HepG2 (cell line): ENCODE results near the gene BAHD1. TPM values are rescaled to one million over a fixed set of nuclear protein-coding genes. Genes with fewer than 3 reads are reported as not detected.

Experiments used
- FOXJ3 ChIP-seq: sonication (generic); formaldehyde crosslinking; IDR thresholded peaks from 2 replicates; pipeline ENCODE4 v1.4.0; 2020; ENCODE audit warnings: missing genetic modification reagents, mild to moderate bottlenecking, borderline replicate concordance
- HHEX ChIP-seq: IDR thresholded peaks from 2 replicates; pipeline ENCODE4 v1.6.1; 2016; ENCODE audit warnings: control low read depth
- HMG20A ChIP-seq: IDR thresholded peaks from 2 replicates; pipeline ENCODE4 v1.6.1; 2016; ENCODE audit warnings: borderline replicate concordance
- HOMEZ ChIP-seq: IDR thresholded peaks from 2 replicates; pipeline ENCODE4 v1.6.1; 2016; ENCODE audit warnings: low read depth
- MEIS1 ChIP-seq: sonication (generic); formaldehyde crosslinking; IDR thresholded peaks from 2 replicates; pipeline ENCODE4 v1.9.0; 2021; ENCODE audit warnings: mild to moderate bottlenecking, missing genetic modification reagents, moderate library complexity, borderline replicate concordance
- MIER2 ChIP-seq: IDR thresholded peaks from 2 replicates; pipeline ENCODE4 v1.6.1; 2016; ENCODE audit warnings: missing biosample characterization, missing genetic modification reagents
- PRDM4 ChIP-seq: sonication (generic); formaldehyde crosslinking; IDR thresholded peaks from 2 replicates; pipeline ENCODE4 v1.9.0; 2021; ENCODE audit warnings: missing genetic modification reagents, borderline replicate concordance
- SNAPC5 ChIP-seq: sonication (generic); formaldehyde crosslinking; IDR thresholded peaks from 2 replicates; pipeline ENCODE4 v1.8.1; 2023; ENCODE audit warnings: mild to moderate bottlenecking, missing genetic modification reagents, borderline replicate concordance
- TCF7L2 ChIP-seq: IDR thresholded peaks from 2 replicates; pipeline ENCODE4 v1.6.1; 2011; ENCODE audit warnings: mild to moderate bottlenecking, low read depth, low read length, moderate library complexity
- TFDP1 ChIP-seq: IDR thresholded peaks from 2 replicates; pipeline ENCODE4 v1.6.1; 2016; ENCODE audit warnings: missing compliant biosample characterization, missing genetic modification reagents, borderline replicate concordance
- TFDP2 ChIP-seq: sonication (generic); formaldehyde crosslinking; IDR thresholded peaks from 2 replicates; pipeline ENCODE4 v1.4.0; 2020; ENCODE audit warnings: missing genetic modification reagents
- ZEB1 ChIP-seq: IDR thresholded peaks from 2 replicates; pipeline ENCODE4 v1.6.1; 2012; ENCODE audit warnings: mild to moderate bottlenecking, low read depth, inconsistent platforms; ENCODE audit not compliant: insufficient replicate concordance
- ZFP37 ChIP-seq: sonication (generic); formaldehyde crosslinking; IDR thresholded peaks from 2 replicates; pipeline ENCODE4 v1.4.0; 2020; ENCODE audit warnings: missing genetic modification reagents, borderline replicate concordance
- ZNF547 ChIP-seq: sonication (generic); formaldehyde crosslinking; IDR thresholded peaks from 2 replicates; pipeline ENCODE4 v1.5.1; 2020; ENCODE audit warnings: mild to moderate bottlenecking, missing genetic modification reagents
- ZNF629 ChIP-seq: sonication (generic); formaldehyde crosslinking; conservative IDR thresholded peaks from 2 replicates; pipeline ENCODE4 v1.5.0; 2020; ENCODE audit warnings: missing genetic modification reagents
- ZSCAN20 ChIP-seq: sonication (generic); formaldehyde crosslinking; IDR thresholded peaks from 2 replicates; pipeline ENCODE4 v1.4.0; 2020; ENCODE audit warnings: missing genetic modification reagents, mild to moderate bottlenecking, borderline replicate concordance
- polyA plus RNA-seq, 8 experiments: library from polyadenylated mRNA; depleted of rRNA in 3 of 8; stranded (reverse) in 7 of 8; unstranded in 1 of 8; fragments of >200 nt; fragmentation: Illumina TruSeq in 4 of 8; extraction: Trizol in 4 of 8; gene quantifications; 2 replicates each; pipeline versions ENCODE4 v1.2.1 to v1.2.3, GENCODE V29; 2011 to 2016; ENCODE audit warnings: low read depth in 4 of 8, missing spikeins in 1 of 8, mixed read lengths in 1 of 8; ENCODE audit not compliant: insufficient read depth in 1 of 8
- total RNA-seq, 5 experiments: library from RNA; depleted of rRNA; stranded (reverse); fragments of >200 nt; fragmentation: Illumina TruSeq; extraction: Trizol; gene quantifications; 2 replicates each; pipeline ENCODE4 v1.2.3, GENCODE V29; 2016; ENCODE audit warnings: low read depth in 1 of 5
- TF ChIP-seq, protein P1 (sequence below): sonication (generic); formaldehyde crosslinking; conservative IDR thresholded peaks from 2 replicates; pipeline ENCODE4 v1.8.0; 2022; ENCODE audit warnings: missing genetic modification reagents
- TF ChIP-seq, protein P2 (sequence below): IDR thresholded peaks from 2 replicates; pipeline ENCODE4 v1.6.1; 2018; ENCODE audit warnings: missing genetic modification reagents

Gene BAHD1
- total and polyA plus RNA-seq, 2 of the 13 experiments (the other 11 are each of a cell fraction or from before 2014, with no cell fraction given) = 3.3 to 8.7 TPM

DNA sequence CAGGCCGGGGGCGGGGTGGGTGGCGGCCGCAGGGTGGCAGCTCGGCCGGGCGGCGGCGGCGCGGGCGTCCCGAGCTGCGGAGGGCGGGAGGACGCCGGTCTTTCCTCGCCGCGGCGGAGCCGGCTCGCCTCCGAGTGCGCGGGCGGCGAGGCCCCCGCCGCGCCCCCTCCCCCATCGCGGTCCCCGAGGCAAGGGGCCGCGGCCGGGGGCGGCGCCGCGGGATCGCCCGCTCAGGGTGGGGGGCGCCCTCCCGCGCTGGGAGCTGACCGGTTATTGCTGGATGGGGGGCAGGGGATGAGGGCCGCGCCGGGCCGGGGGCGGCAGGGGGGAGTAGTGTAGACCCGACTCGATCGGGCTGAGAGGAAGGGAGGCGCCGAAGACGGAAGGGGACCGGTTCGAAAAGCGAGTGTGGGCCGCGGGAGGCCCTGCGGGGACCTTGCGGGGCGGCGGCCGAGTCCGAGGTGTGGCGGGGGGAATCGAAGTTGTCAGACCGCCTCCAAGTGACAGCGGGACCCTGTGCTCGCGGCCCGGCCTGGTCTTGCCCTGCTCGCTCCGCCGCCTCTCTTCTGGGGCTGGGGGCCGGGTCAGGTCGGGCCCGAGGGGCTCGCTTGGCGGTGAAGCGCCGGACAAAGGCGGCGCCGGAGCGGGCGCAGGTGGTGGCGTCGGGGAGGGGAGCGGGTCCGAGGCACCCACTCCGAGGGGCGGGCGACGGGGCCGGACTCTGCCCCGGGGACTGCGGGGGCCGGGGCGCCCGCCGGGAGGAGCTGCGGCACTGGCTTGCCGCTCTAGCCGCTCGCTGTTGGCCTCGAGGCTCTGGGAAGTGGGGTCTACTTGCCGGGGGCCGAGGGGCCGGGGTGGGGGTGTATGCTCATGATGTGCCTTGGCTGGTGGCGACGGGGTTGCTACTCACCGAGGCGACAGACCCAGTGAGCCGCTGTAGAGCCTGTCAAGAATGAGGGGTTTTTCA, 1.1 kb downstream of the BAHD1 start (continued):
- TF ChIP-seq ZEB1 = no peak
- TF ChIP-seq SNAPC5 = no peak
- 0 out of 2 replicates have a peak, but pooled peaks have one; percentile 37 for TF ChIP-seq MEIS1 (CRISPR knock-in tag)
- peak; percentile 45; the same call in 1 of the 2 replicates for TF ChIP-seq TFDP2 (CRISPR knock-in tag)
- peak; percentile 30; the same call in 1 of the 2 replicates for TF ChIP-seq TFDP1 (CRISPR knock-in tag)
- TF ChIP-seq ZFP37 (CRISPR knock-in tag) = 0 out of 2 replicates have a peak, but pooled peaks have one; percentile 23
- no peak for TF ChIP-seq FOXJ3
- TF ChIP-seq ZNF547 (CRISPR knock-in tag) = 0 out of 2 replicates have a peak, but pooled peaks have one; percentile 42
- TF ChIP-seq HMG20A (CRISPR knock-in tag) = no peak
- TF ChIP-seq HOMEZ (CRISPR knock-in tag) = no peak
- no peak for TF ChIP-seq ZNF629
- no peak for TF ChIP-seq PRDM4
- TF ChIP-seq TCF7L2 = no peak
- TF ChIP-seq, protein P1, sequence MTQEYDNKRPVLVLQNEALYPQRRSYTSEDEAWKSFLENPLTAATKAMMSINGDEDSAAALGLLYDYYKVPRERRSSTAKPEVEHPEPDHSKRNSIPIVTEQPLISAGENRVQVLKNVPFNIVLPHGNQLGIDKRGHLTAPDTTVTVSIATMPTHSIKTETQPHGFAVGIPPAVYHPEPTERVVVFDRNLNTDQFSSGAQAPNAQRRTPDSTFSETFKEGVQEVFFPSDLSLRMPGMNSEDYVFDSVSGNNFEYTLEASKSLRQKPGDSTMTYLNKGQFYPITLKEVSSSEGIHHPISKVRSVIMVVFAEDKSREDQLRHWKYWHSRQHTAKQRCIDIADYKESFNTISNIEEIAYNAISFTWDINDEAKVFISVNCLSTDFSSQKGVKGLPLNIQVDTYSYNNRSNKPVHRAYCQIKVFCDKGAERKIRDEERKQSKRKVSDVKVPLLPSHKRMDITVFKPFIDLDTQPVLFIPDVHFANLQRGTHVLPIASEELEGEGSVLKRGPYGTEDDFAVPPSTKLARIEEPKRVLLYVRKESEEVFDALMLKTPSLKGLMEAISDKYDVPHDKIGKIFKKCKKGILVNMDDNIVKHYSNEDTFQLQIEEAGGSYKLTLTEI (CRISPR knock-in tag) = no peak
- TF ChIP-seq MIER2 (CRISPR knock-in tag) = no peak
- TF ChIP-seq, protein P2, sequence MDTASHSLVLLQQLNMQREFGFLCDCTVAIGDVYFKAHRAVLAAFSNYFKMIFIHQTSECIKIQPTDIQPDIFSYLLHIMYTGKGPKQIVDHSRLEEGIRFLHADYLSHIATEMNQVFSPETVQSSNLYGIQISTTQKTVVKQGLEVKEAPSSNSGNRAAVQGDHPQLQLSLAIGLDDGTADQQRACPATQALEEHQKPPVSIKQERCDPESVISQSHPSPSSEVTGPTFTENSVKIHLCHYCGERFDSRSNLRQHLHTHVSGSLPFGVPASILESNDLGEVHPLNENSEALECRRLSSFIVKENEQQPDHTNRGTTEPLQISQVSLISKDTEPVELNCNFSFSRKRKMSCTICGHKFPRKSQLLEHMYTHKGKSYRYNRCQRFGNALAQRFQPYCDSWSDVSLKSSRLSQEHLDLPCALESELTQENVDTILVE (CRISPR knock-in tag) = 0 out of 2 replicates have a peak, but pooled peaks have one; percentile 40
- TF ChIP-seq ZSCAN20 (CRISPR knock-in tag) = peak; percentile 36; the same call in 1 of the 2 replicates
- no peak for TF ChIP-seq HHEX
